Activated CD8-positive, alpha-beta memory T cell treated with anti-CD3 and anti-CD28 coated beads, Interleukin-2, amount 10 ng/mL, durations not matched to agents 7 days and 5 days (primary cell): Measurements from ENCODE around the gene CWF19L2. TPM values are rescaled to one million over a fixed set of nuclear protein-coding genes. Genes with fewer than 3 reads are reported as not detected.
"Not testable (repeated sequence)": the region's sequence is repeated elsewhere in the genome, so short reads cannot be mapped to it uniquely, and the experiment has no call there.

ENCODE experiments used
- ATAC-seq: fragments of 150-1000 bp; cut with Tn5 transposase; one replicate; pipeline ENCODE4 v1.10.0; 2021; ENCODE audit warnings: moderate library complexity
- CTCF ChIA-PET: fragments of 350-600 bp; sonication (Branson Sonifier 250); formaldehyde crosslinking; loops from one replicate; lab custom pipeline; 2021; ENCODE audit warnings: antibody characterized with exemption; lab: Charles Lee
- DNase-seq: peaks from one replicate; pipeline ENCODE4 v3.0.0-alpha.2; 2020
- H3K27ac Mint-ChIP-seq: one replicate; pipeline ENCODE4 v1.8.0; 2021; ENCODE audit warnings: mild to moderate bottlenecking, mixed read lengths
- H3K27me3 Mint-ChIP-seq: one replicate; pipeline ENCODE4 v1.8.0; 2021; ENCODE audit warnings: mixed read lengths
- H3K36me3 Mint-ChIP-seq: one replicate; pipeline ENCODE4 v1.8.0; 2021; ENCODE audit warnings: mild to moderate bottlenecking, mixed read lengths
- H3K4me1 Mint-ChIP-seq: one replicate; pipeline ENCODE4 v1.8.0; 2021; ENCODE audit warnings: mixed read lengths
- H3K4me3 Mint-ChIP-seq: one replicate; pipeline ENCODE4 v1.8.0; 2021; ENCODE audit warnings: mild to moderate bottlenecking, moderate library complexity, mixed read lengths
- H3K9me3 Mint-ChIP-seq: one replicate; pipeline ENCODE4 v1.8.0; 2022; ENCODE audit warnings: low read depth, mixed read lengths
- total RNA-seq, 2 experiments: library from RNA; stranded (reverse); gene quantifications; one replicate each; pipeline ENCODE4 v1.2.3, GENCODE V29; 2021

CWF19L2 gene
- total RNA-seq: 10 to 100 TPM; 14.1 to 17.3 TPM

- Mint-ChIP-seq H3K4me1 (peaks cover 22% of the 10 kb centered on the region), H3K27me3 (no peaks in the 10 kb centered on the region), H3K4me3 (peak within 1 kb of the TSS; percentile 95), H3K36me3 (peaks cover 9% of the 10 kb centered on the region), H3K9me3 (no peaks in the 10 kb centered on the region), H3K27ac (peak within 1 kb of the TSS; percentile 87)
- ATAC-seq (peak; percentile 97), DNase-seq (peak; percentile 94)
- CTCF ChIA-PET: interaction anchor here (1.1 to 1.3 kb wide), 2 partner anchors 25 to 47 kb away, joined by 3 to 5 read pairs; no protein-coding TSS in a partner anchor
Measured at GRCh38 chr11:107457558-107458271, at the start of gene CWF19L2. Gene CWF19L2, minus strand, starts transcription at chr11:107457825. Its CDS starts 9 bp downstream, at chr11:107457816.

GRCh38 chr11:107505647-107506225 lies 48.1 kb upstream of the CWF19L2 start:
- CTCF ChIA-PET: no interaction called here
- H3K4me3 Mint-ChIP-seq: no peak overlapping the region

GRCh38 chr11:107504981-107505380 lies 47.4 kb upstream of the CWF19L2 start:
- Mint-ChIP-seq H3K36me3 (peaks cover 37% of the 10 kb centered on the region), H3K27ac (no peak overlapping the region), H3K4me3 (no peak overlapping the region), H3K9me3 (peaks cover 5% of the 10 kb centered on the region), H3K27me3 (no peaks in the 10 kb centered on the region), H3K4me1 (no peaks in the 10 kb centered on the region)
- ATAC-seq (no peak), DNase-seq (no peak)
- CTCF ChIA-PET: no interaction called here

More at GRCh38 chr11:107505647-107506225, 48.1 kb upstream of the CWF19L2 start:
- Mint-ChIP-seq H3K9me3 (peaks cover 5% of the 10 kb centered on the region), H3K27me3 (no peaks in the 10 kb centered on the region), H3K27ac (no peak overlapping the region), H3K36me3 (peaks cover 41% of the 10 kb centered on the region), H3K4me1 (no peaks in the 10 kb centered on the region)
- ATAC-seq (no peak), DNase-seq (no peak)

- CTCF ChIA-PET: interaction anchor here (1.0 kb wide), 1 partner anchor 351 kb away, joined by 3 read pairs; no protein-coding TSS in a partner anchor
- Mint-ChIP-seq H3K36me3 (peaks cover 39% of the 10 kb centered on the region), H3K27ac (no peak overlapping the region), H3K9me3 (peaks cover 5% of the 10 kb centered on the region), H3K4me3 (no peak overlapping the region), H3K27me3 (no peaks in the 10 kb centered on the region), H3K4me1 (no peaks in the 10 kb centered on the region)
- DNase-seq (no peak), ATAC-seq (no peak)
Measured at GRCh38 chr11:107501713-107502112, 44.1 kb upstream of the CWF19L2 start.

- H3K27ac Mint-ChIP-seq, H3K4me3 Mint-ChIP-seq, DNase-seq, H3K27me3 Mint-ChIP-seq, H3K4me1 Mint-ChIP-seq, CTCF ChIA-PET, H3K9me3 Mint-ChIP-seq, ATAC-seq: not testable (repeated sequence)
- peaks cover 14% of the 10 kb centered on the region for H3K36me3 Mint-ChIP-seq
Measured at GRCh38 chr11:107497371-107497770, 39.7 kb upstream of the CWF19L2 start.

GRCh38 chr11:107496011-107496410 lies 38.4 kb upstream of the CWF19L2 start:
- H3K9me3 Mint-ChIP-seq: no peaks in the 10 kb centered on the region
- H3K27ac Mint-ChIP-seq: no peak overlapping the region
- peaks cover 4% of the 10 kb centered on the region for H3K36me3 Mint-ChIP-seq
- ATAC-seq (no peak), DNase-seq (no peak)
- peaks cover 5% of the 10 kb centered on the region for H3K27me3 Mint-ChIP-seq
- H3K4me1 Mint-ChIP-seq: no peaks in the 10 kb centered on the region
- H3K4me3 Mint-ChIP-seq: no peak overlapping the region
- CTCF ChIA-PET: no interaction called here

- no peak overlapping the region for H3K4me3 Mint-ChIP-seq
- CTCF ChIA-PET: no interaction called here
- H3K27ac Mint-ChIP-seq: no peak overlapping the region
- peaks cover under 1% of the 10 kb centered on the region for H3K36me3 Mint-ChIP-seq
- ATAC-seq: no peak
- no peak for DNase-seq
- H3K4me1 Mint-ChIP-seq: no peaks in the 10 kb centered on the region
- peaks cover 6% of the 10 kb centered on the region for H3K27me3 Mint-ChIP-seq
- no peaks in the 10 kb centered on the region for H3K9me3 Mint-ChIP-seq
Measured at GRCh38 chr11:107494055-107494454, 36.4 kb upstream of the CWF19L2 start.

GRCh38 chr11:107493117-107493516 lies 35.5 kb upstream of the CWF19L2 start:
- ATAC-seq (no peak), DNase-seq (no peak)
- Mint-ChIP-seq H3K36me3 (no peaks in the 10 kb centered on the region), H3K27me3 (peaks cover 8% of the 10 kb centered on the region), H3K4me1 (no peaks in the 10 kb centered on the region), H3K27ac (no peak overlapping the region), H3K9me3 (no peaks in the 10 kb centered on the region), H3K4me3 (no peak overlapping the region)
- CTCF ChIA-PET: no interaction called here

GRCh38 chr11:107490836-107491235 lies 33.2 kb upstream of the CWF19L2 start:
- CTCF ChIA-PET: interaction anchor here (1.0 kb wide), 1 partner anchor 13 kb away, joined by 3 read pairs; no protein-coding TSS in a partner anchor
- H3K4me1 Mint-ChIP-seq: no peaks in the 10 kb centered on the region
- DNase-seq (no peak), ATAC-seq (no peak)
- no peak overlapping the region for H3K4me3 Mint-ChIP-seq
- no peaks in the 10 kb centered on the region for H3K36me3 Mint-ChIP-seq
- H3K27ac Mint-ChIP-seq: no peak overlapping the region
- H3K27me3 Mint-ChIP-seq: peaks cover 8% of the 10 kb centered on the region
- no peaks in the 10 kb centered on the region for H3K9me3 Mint-ChIP-seq

- Mint-ChIP-seq H3K27me3 (peaks cover 20% of the 10 kb centered on the region), H3K36me3 (no peaks in the 10 kb centered on the region), H3K4me1 (no peaks in the 10 kb centered on the region), H3K4me3 (no peak overlapping the region), H3K27ac (no peak overlapping the region), H3K9me3 (no peaks in the 10 kb centered on the region)
- DNase-seq (no peak), ATAC-seq (no peak)
- CTCF ChIA-PET: no interaction called here
Measured at GRCh38 chr11:107482234-107482633, 24.6 kb upstream of the CWF19L2 start.

- no peak for ATAC-seq
- Mint-ChIP-seq H3K4me1 (no peaks in the 10 kb centered on the region), H3K4me3 (no peak overlapping the region), H3K36me3 (no peaks in the 10 kb centered on the region), H3K9me3 (no peaks in the 10 kb centered on the region), H3K27me3 (peaks cover 44% of the 10 kb centered on the region), H3K27ac (no peak overlapping the region)
- CTCF ChIA-PET: no interaction called here
- no peak for DNase-seq
Measured at GRCh38 chr11:107478922-107479321, 21.3 kb upstream of the CWF19L2 start.

GRCh38 chr11:107477820-107478219 lies 20.2 kb upstream of the CWF19L2 start:
- no peaks in the 10 kb centered on the region for H3K36me3 Mint-ChIP-seq
- no peak overlapping the region for H3K4me3 Mint-ChIP-seq
- no peaks in the 10 kb centered on the region for H3K4me1 Mint-ChIP-seq
- CTCF ChIA-PET: interaction anchor here (0.8 kb wide), 1 partner anchor 12 kb away, joined by 3 read pairs; no protein-coding TSS in a partner anchor
- H3K27me3 Mint-ChIP-seq: peaks cover 47% of the 10 kb centered on the region
- ATAC-seq: no peak
- no peaks in the 10 kb centered on the region for H3K9me3 Mint-ChIP-seq
- no peak overlapping the region for H3K27ac Mint-ChIP-seq
- DNase-seq: no peak

GRCh38 chr11:107473792-107474191 lies 16.2 kb upstream of the CWF19L2 start:
- peaks cover 56% of the 10 kb centered on the region for H3K27me3 Mint-ChIP-seq
- H3K36me3 Mint-ChIP-seq: no peaks in the 10 kb centered on the region
- no peak overlapping the region for H3K27ac Mint-ChIP-seq
- no peak overlapping the region for H3K4me3 Mint-ChIP-seq
- no peaks in the 10 kb centered on the region for H3K4me1 Mint-ChIP-seq
- H3K9me3 Mint-ChIP-seq: no peaks in the 10 kb centered on the region
- ATAC-seq: no peak
- CTCF ChIA-PET: no interaction called here
- DNase-seq: no peak

- no peaks in the 10 kb centered on the region for H3K36me3 Mint-ChIP-seq
- H3K9me3 Mint-ChIP-seq: no peaks in the 10 kb centered on the region
- H3K4me3 Mint-ChIP-seq: no peak overlapping the region
- peaks cover 53% of the 10 kb centered on the region for H3K27me3 Mint-ChIP-seq
- H3K4me1 Mint-ChIP-seq: no peaks in the 10 kb centered on the region
- CTCF ChIA-PET: no interaction called here
- ATAC-seq: no peak
- H3K27ac Mint-ChIP-seq: no peak overlapping the region
- no peak for DNase-seq
Measured at GRCh38 chr11:107472966-107473365, 15.3 kb upstream of the CWF19L2 start.
